Astrocyte (in vitro differentiated cells and primary cell): ENCODE data around the gene LYZL4. TPM values are rescaled to one million over a fixed set of nuclear protein-coding genes. Genes with fewer than 3 reads are reported as not detected.

Experiments used
- DNase-seq: peaks from one replicate; pipeline ENCODE4 v3.0.0-alpha.2; 2010; ENCODE audit warnings: low read depth
- FAIRE-seq: peaks from 2 replicates; lab custom pipeline; 2011; peaks lifted over from hg19 to GRCh38; lab: Jason Lieb, UNC
- H2AFZ ChIP-seq: 2 replicates; pipeline ENCODE4 v1.6.0; 2012; ENCODE audit warnings: low read depth, low read length, inconsistent platforms
- H3K27ac ChIP-seq: 2 replicates; pipeline ENCODE4 v1.5.1; 2011; ENCODE audit warnings: low read depth, low read length, inconsistent platforms
- H3K27me3 ChIP-seq: 2 replicates; pipeline ENCODE4 v1.6.0; 2011; ENCODE audit warnings: low read length, inconsistent platforms; ENCODE audit not compliant: insufficient read depth
- H3K36me3 ChIP-seq: 2 replicates; pipeline ENCODE4 v1.5.1; 2011; ENCODE audit warnings: low read length, inconsistent platforms; ENCODE audit not compliant: insufficient read depth
- H3K4me1 ChIP-seq: 2 replicates; pipeline ENCODE4 v1.5.1; 2011; ENCODE audit warnings: low read length, inconsistent platforms; ENCODE audit not compliant: insufficient read depth
- H3K4me2 ChIP-seq: 2 replicates; pipeline ENCODE4 v1.6.0; 2012; ENCODE audit warnings: low read length, inconsistent platforms
- H3K4me3 ChIP-seq: 2 replicates; pipeline ENCODE4 v1.5.1; 2011; ENCODE audit warnings: low read depth, mild to moderate bottlenecking, low read length, inconsistent platforms; ENCODE audit not compliant: insufficient read depth
- H3K79me2 ChIP-seq: 2 replicates; pipeline ENCODE4 v1.6.0; 2012; ENCODE audit warnings: mild to moderate bottlenecking, low read length, inconsistent platforms; ENCODE audit not compliant: insufficient read depth
- H3K9ac ChIP-seq: 2 replicates; pipeline ENCODE4 v1.6.0; 2012; ENCODE audit warnings: mild to moderate bottlenecking, low read length, inconsistent platforms
- H3K9me3 ChIP-seq: 2 replicates; pipeline ENCODE4 v1.5.1; 2012; ENCODE audit warnings: low read depth, mild to moderate bottlenecking, low read length, inconsistent platforms; ENCODE audit not compliant: insufficient read depth
- H4K20me1 ChIP-seq: 2 replicates; pipeline ENCODE4 v1.6.0; 2012; ENCODE audit warnings: low read length, inconsistent platforms; ENCODE audit not compliant: insufficient read depth
- H3K27ac Mint-ChIP-seq: one replicate; pipeline ENCODE4 v1.8.0; 2021; ENCODE audit warnings: mild to moderate bottlenecking, mixed read lengths; ENCODE audit not compliant: unreplicated experiment
- H3K27me3 Mint-ChIP-seq: one replicate; pipeline ENCODE4 v1.8.0; 2021; ENCODE audit warnings: low read depth, mixed read lengths; ENCODE audit not compliant: unreplicated experiment
- H3K36me3 Mint-ChIP-seq: one replicate; pipeline ENCODE4 v1.8.0; 2021; ENCODE audit warnings: low read depth, mixed read lengths; ENCODE audit not compliant: unreplicated experiment
- H3K4me1 Mint-ChIP-seq: one replicate; pipeline ENCODE4 v1.8.0; 2021; ENCODE audit warnings: low read depth, mixed read lengths; ENCODE audit not compliant: unreplicated experiment
- H3K4me3 Mint-ChIP-seq: one replicate; pipeline ENCODE4 v1.8.0; 2021; ENCODE audit warnings: mild to moderate bottlenecking, moderate library complexity, mixed read lengths; ENCODE audit not compliant: unreplicated experiment
- H3K9me3 Mint-ChIP-seq: one replicate; pipeline ENCODE4 v1.8.0; 2021; ENCODE audit warnings: mild to moderate bottlenecking, mixed read lengths; ENCODE audit not compliant: unreplicated experiment
- CTCF ChIP-seq: IDR thresholded peaks from 2 replicates; pipeline ENCODE4 v1.5.1; 2011; ENCODE audit warnings: low read depth, mild to moderate bottlenecking, inconsistent platforms, low read length, moderate library complexity; ENCODE audit not compliant: insufficient read depth
- EZH2 ChIP-seq: IDR thresholded peaks from 2 replicates; pipeline ENCODE4 v1.6.1; 2012; ENCODE audit warnings: mild to moderate bottlenecking, low read length, inconsistent platforms; ENCODE audit not compliant: insufficient read depth
- total RNA-seq: library from RNA; stranded (reverse); gene quantifications from 2 replicates; pipeline ENCODE4 v1.2.1, GENCODE V29; 2021

Gene LYZL4
- total RNA-seq, 1 donor from 2014 or later: not detected

- H2AFZ ChIP-seq: no peak overlapping the region
- FAIRE-seq: no peak
- Mint-ChIP-seq H3K36me3 (no peaks in the 10 kb centered on the region), H3K4me1 (no peaks in the 10 kb centered on the region), H3K9me3 (no peaks in the 10 kb centered on the region), H3K27ac (no peak overlapping the region), H3K27me3 (peaks cover 7% of the 10 kb centered on the region), H3K4me3 (no peak overlapping the region)
- no peaks in the 10 kb centered on the region for H3K4me1 ChIP-seq
- H3K79me2 ChIP-seq: no peaks in the 10 kb centered on the region
- no peaks in the 10 kb centered on the region for H3K36me3 ChIP-seq
- no peak overlapping the region for H3K27ac ChIP-seq
- H3K4me3 ChIP-seq: no peak overlapping the region
- H3K4me2 ChIP-seq: no peak overlapping the region
- H3K9me3 ChIP-seq: no peaks in the 10 kb centered on the region
- DNase-seq: no peak
- no peaks in the 10 kb centered on the region for H3K27me3 ChIP-seq
- no peak overlapping the region for H3K9ac ChIP-seq
- TF ChIP-seq CTCF (no peak), EZH2 (no peak)
- H4K20me1 ChIP-seq: no peaks in the 10 kb centered on the region
These were observed 11.7 kb upstream of the LYZL4 start for GRCh38 chr3:42421818-42422796.

- H3K27ac Mint-ChIP-seq: no peak overlapping the region
- peaks cover 15% of the 10 kb centered on the region for H3K27me3 Mint-ChIP-seq
- no peaks in the 10 kb centered on the region for H3K36me3 Mint-ChIP-seq
- H3K9me3 ChIP-seq: no peaks in the 10 kb centered on the region
- no peaks in the 10 kb centered on the region for H3K4me1 Mint-ChIP-seq
- H4K20me1 ChIP-seq: no peaks in the 10 kb centered on the region
- no peak overlapping the region for H2AFZ ChIP-seq
- FAIRE-seq (no peak), DNase-seq (no peak)
- no peaks in the 10 kb centered on the region for H3K9me3 Mint-ChIP-seq
- no peaks in the 10 kb centered on the region for H3K4me1 ChIP-seq
- no peak overlapping the region for H3K9ac ChIP-seq
- H3K27ac ChIP-seq: no peak overlapping the region
- H3K4me3 Mint-ChIP-seq: no peak overlapping the region
- H3K79me2 ChIP-seq: no peaks in the 10 kb centered on the region
- no peaks in the 10 kb centered on the region for H3K36me3 ChIP-seq
- H3K4me3 ChIP-seq: no peak overlapping the region
- H3K4me2 ChIP-seq: no peak overlapping the region
- peaks cover 2% of the 10 kb centered on the region for H3K27me3 ChIP-seq
- TF ChIP-seq CTCF: no peak
- no peak for TF ChIP-seq EZH2
These were observed 9.2 kb upstream of the LYZL4 start for GRCh38 chr3:42419563-42419962.

- no peak for FAIRE-seq
- H3K4me1 Mint-ChIP-seq: peaks cover 14% of the 10 kb centered on the region
- no peak overlapping the region for H3K27ac Mint-ChIP-seq
These were observed 2.2 kb upstream of the LYZL4 start for GRCh38 chr3:42412526-42413155.

More at GRCh38 chr3:42412526-42413155, 2.2 kb upstream of the LYZL4 start:
- Histone ChIP-seq H2AFZ (no peak overlapping the region), H3K27me3 (peaks cover 4% of the 10 kb centered on the region), H3K4me2 (no peak overlapping the region), H3K79me2 (no peaks in the 10 kb centered on the region), H3K9ac (no peak overlapping the region), H3K36me3 (no peaks in the 10 kb centered on the region), H3K4me1 (no peaks in the 10 kb centered on the region), H3K4me3 (no peak overlapping the region), H4K20me1 (no peaks in the 10 kb centered on the region), H3K9me3 (no peaks in the 10 kb centered on the region), H3K27ac (no peak overlapping the region)
- Mint-ChIP-seq H3K36me3 (no peaks in the 10 kb centered on the region), H3K9me3 (peaks cover 1% of the 10 kb centered on the region), H3K4me3 (no peak overlapping the region), H3K27me3 (peaks cover 11% of the 10 kb centered on the region)
- DNase-seq: no peak
- no peak for TF ChIP-seq EZH2
- no peak for TF ChIP-seq CTCF
